ENCODE measurements around the gene CDC6. TPM values are rescaled to one million over a fixed set of nuclear protein-coding genes. Genes with fewer than 3 reads are reported as not detected.

The CDC6 gene
- total and polyA plus RNA-seq, 8 donors: 0.71 to 3.3 (median 1.3) TPM

DNA sequence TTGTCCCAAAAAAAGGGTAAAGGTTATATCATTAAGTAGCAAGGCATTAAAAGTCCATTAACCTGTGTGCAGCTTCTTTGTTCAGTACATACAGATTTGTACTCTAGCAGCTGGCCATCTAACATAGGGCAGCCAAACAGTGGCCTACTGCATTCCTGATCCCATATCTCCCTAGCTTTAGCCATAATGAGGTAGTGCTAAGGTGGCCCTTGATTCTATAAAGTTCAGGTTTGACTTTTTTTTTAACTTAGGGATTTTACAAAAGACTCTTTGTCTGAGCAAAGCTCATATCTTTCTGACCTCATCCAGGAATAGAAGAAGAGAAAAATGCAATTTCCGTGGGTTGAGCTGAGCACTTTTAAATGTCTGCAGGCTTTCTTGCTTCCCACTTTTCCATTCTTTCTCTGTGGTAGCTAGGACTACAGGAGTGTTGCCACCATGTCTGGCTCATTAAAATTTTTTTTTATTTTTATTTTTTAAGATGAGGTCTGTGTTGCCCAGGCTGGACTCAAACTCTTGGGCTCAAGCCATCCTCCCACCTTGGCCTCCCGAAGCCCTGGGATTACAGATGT, 19.5 kb upstream of the CDC6 start:
- H3K27ac ChIP-seq: peak overlapping the region in 2 of 4 donors; percentile 4 to 37
- no peaks in the 10 kb centered on the region for H3K27me3 ChIP-seq
- intact Hi-C loops (cut with DNase I): no loop called here
- TF ChIP-seq, protein P1, sequence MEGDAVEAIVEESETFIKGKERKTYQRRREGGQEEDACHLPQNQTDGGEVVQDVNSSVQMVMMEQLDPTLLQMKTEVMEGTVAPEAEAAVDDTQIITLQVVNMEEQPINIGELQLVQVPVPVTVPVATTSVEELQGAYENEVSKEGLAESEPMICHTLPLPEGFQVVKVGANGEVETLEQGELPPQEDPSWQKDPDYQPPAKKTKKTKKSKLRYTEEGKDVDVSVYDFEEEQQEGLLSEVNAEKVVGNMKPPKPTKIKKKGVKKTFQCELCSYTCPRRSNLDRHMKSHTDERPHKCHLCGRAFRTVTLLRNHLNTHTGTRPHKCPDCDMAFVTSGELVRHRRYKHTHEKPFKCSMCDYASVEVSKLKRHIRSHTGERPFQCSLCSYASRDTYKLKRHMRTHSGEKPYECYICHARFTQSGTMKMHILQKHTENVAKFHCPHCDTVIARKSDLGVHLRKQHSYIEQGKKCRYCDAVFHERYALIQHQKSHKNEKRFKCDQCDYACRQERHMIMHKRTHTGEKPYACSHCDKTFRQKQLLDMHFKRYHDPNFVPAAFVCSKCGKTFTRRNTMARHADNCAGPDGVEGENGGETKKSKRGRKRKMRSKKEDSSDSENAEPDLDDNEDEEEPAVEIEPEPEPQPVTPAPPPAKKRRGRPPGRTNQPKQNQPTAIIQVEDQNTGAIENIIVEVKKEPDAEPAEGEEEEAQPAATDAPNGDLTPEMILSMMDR (IDR thresholded peaks at IDR 0.05): no peak
- ATAC-seq: peak in 3 of 4 donors; percentile 27 to 63 (median 58)
- H3K9me3 ChIP-seq: no peaks in the 10 kb centered on the region
- H3K36me3 ChIP-seq: peaks cover 0 to 24% (median 11%) of the 10 kb centered on the region in 3 donors
- H3K4me1 ChIP-seq: no peaks in the 10 kb centered on the region
- no peak overlapping the region for H3K4me3 ChIP-seq
- no peak for FAIRE-seq
- DNase-seq: no peak
- 53 to 71% methylated on average over 2 of the region's 2 CpGs for WGBS, 2 donors

DNA sequence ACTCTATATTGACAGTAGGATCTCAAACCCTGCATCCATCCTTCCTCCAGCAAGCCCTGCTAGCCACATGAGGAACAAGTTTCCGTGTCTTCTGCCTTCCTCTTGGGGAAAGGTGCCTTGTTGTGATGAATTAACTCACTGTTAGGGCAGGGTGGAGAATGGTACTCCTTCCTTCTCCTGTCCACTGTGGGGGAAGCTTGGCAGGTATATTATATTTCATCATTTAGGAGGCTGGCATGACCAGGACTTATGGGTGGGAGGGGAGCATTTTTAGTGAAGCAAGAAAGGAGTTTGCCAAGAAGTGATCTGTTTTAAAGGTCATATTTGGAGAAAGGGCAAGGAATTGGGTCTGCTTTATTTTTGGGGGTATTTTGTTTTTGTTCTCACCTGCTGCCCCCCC, 9.3 kb upstream of the CDC6 start:
- H3K36me3 ChIP-seq: peaks cover 11 to 71% (median 23%) of the 10 kb centered on the region in 3 donors
- DNase-seq (no peak), ATAC-seq (no peak), FAIRE-seq (no peak)
- no peak overlapping the region for H3K4me3 ChIP-seq
- TF ChIP-seq, protein P1 (IDR thresholded peaks at IDR 0.05): no peak
- no peaks in the 10 kb centered on the region for H3K9me3 ChIP-seq
- 93% methylated on average over 1 of the region's 1 CpG for WGBS, 2 donors
- no peak overlapping the region for H3K27ac ChIP-seq
- no peaks in the 10 kb centered on the region for H3K27me3 ChIP-seq
- no peaks in the 10 kb centered on the region for H3K4me1 ChIP-seq
- intact Hi-C loops (cut with DNase I): no loop called here

- H3K27me3 ChIP-seq: no peaks in the 10 kb centered on the region
- TF ChIP-seq, protein P1 (IDR thresholded peaks at IDR 0.05): no peak
- peaks cover 11 to 62% (median 23%) of the 10 kb centered on the region in 3 donors for H3K36me3 ChIP-seq
- no peak overlapping the region for H3K4me3 ChIP-seq
- no peak for DNase-seq
- 91 to 98% methylated on average over 4 of the region's 4 CpGs for WGBS, 2 donors
- H3K4me1 ChIP-seq: peaks cover 0 to 5% (median 3%) of the 10 kb centered on the region in 3 donors
- no peaks in the 10 kb centered on the region for H3K9me3 ChIP-seq
- ATAC-seq: no peak
- FAIRE-seq: no peak
- H3K27ac ChIP-seq: no peak overlapping the region
- intact Hi-C loops (cut with DNase I): no loop called here
Observed at GRCh38 chr17:40279402-40279801, 8.3 kb upstream of the CDC6 start.

GRCh38 chr17:40281663-40282062, 6.0 kb upstream of the CDC6 start:
- H3K4me3 ChIP-seq: no peak overlapping the region
- no peaks in the 10 kb centered on the region for H3K27me3 ChIP-seq
- peaks cover 9 to 44% (median 17%) of the 10 kb centered on the region in 3 donors for H3K36me3 ChIP-seq
- FAIRE-seq (no peak), ATAC-seq (no peak), DNase-seq (no peak)
- TF ChIP-seq, protein P1 (IDR thresholded peaks at IDR 0.05): no peak
- 71 to 74% methylated on average over 2 of the region's 2 CpGs for WGBS, 2 donors
- intact Hi-C loops (cut with DNase I): loop anchor here in 1 of 3 donors (10.0 kb wide), 1 partner anchor 77 kb away; no protein-coding TSS in a partner anchor
- H3K4me1 ChIP-seq: peaks cover 0 to 5% (median 5%) of the 10 kb centered on the region in 3 donors
- no peak overlapping the region for H3K27ac ChIP-seq
- no peaks in the 10 kb centered on the region for H3K9me3 ChIP-seq

- FAIRE-seq: peak; percentile 23
Observed at GRCh38 chr17:40283662-40284061, 4.0 kb upstream of the CDC6 start.

More at GRCh38 chr17:40283662-40284061, 4.0 kb upstream of the CDC6 start:
- no peaks in the 10 kb centered on the region for H3K27me3 ChIP-seq
- DNase-seq (no peak), ATAC-seq (peak in 2 of 4 donors; percentile 5)
- H3K4me3 ChIP-seq: no peak overlapping the region
- peaks cover 0 to 5% (median 5%) of the 10 kb centered on the region in 3 donors for H3K4me1 ChIP-seq
- 29 to 51% methylated on average over 2 of the region's 2 CpGs for WGBS, 2 donors
- intact Hi-C loops (cut with DNase I): loop anchor here in 1 of 3 donors (10.0 kb wide), 1 partner anchor 79 kb away; no protein-coding TSS in a partner anchor
- peaks cover 4 to 25% (median 7%) of the 10 kb centered on the region in 3 donors for H3K36me3 ChIP-seq
- TF ChIP-seq, protein P1 (IDR thresholded peaks at IDR 0.05): no peak
- H3K27ac ChIP-seq: peak overlapping the region in 2 of 4 donors; percentile 63 to 66
- no peaks in the 10 kb centered on the region for H3K9me3 ChIP-seq
